ENCODE measurements around the gene SULT1E1. TPM values are rescaled to one million over a fixed set of nuclear protein-coding genes. Genes with fewer than 3 reads are reported as not detected.

Gene SULT1E1
- total and polyA plus RNA-seq, 4 donors, result 19.3 to 218 (median 37.4) TPM

DNA sequence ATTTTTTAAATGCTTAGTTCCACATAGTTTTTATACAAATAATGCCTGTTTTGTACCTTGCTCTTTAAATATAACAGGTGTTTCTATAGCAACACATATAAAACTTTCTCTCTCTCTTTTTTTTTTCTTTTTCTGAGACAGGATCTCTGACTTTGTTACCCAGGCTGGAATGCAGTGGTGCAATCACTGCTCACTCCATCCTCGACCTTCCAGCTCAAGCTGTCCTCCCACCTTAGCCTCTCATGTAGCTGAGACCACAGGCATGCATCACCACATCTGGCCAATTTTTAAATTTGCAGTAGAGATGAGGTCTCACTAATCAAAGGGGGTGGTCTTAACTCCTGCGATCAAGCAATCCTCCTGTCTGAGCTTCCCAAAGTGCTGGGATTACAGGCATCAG is 18.3 kb upstream of the SULT1E1 start:
- no peak overlapping the region for H3K4me3 ChIP-seq (ENCODE audit: low read depth, low read length)
- H3K27me3 ChIP-seq (ENCODE audit: control insufficient read depth, insufficient read depth, low read length), result no peaks in the 10 kb centered on the region
- WGBS (ENCODE audit: insufficient coverage), result 88% methylated on average over 2 of the region's 2 CpGs
- DNase-seq (ENCODE audit: low read depth in 4 of 6, low spot score in 6 of 6), result no peak
- H3K27ac ChIP-seq (ENCODE audit: low read depth, low read length), result no peak overlapping the region
- no peaks in the 10 kb centered on the region for H3K36me3 ChIP-seq (ENCODE audit: control insufficient read depth, insufficient read depth, low read length)
- no peaks in the 10 kb centered on the region for H3K9me3 ChIP-seq (ENCODE audit: control insufficient read depth, insufficient read depth, low read length)
- no peaks in the 10 kb centered on the region for H3K4me1 ChIP-seq (ENCODE audit: control insufficient read depth, insufficient read depth, low read length)

GRCh38 chr4:69877453-69877852 is 17.5 kb upstream of the SULT1E1 start:
- DNase-seq (ENCODE audit: low read depth in 4 of 6, low spot score in 6 of 6), result no peak
- 54% methylated on average over 2 of the region's 2 CpGs for WGBS (ENCODE audit: insufficient coverage)
- H3K4me1 ChIP-seq (ENCODE audit: control insufficient read depth, insufficient read depth, low read length), result no peaks in the 10 kb centered on the region

DNA sequence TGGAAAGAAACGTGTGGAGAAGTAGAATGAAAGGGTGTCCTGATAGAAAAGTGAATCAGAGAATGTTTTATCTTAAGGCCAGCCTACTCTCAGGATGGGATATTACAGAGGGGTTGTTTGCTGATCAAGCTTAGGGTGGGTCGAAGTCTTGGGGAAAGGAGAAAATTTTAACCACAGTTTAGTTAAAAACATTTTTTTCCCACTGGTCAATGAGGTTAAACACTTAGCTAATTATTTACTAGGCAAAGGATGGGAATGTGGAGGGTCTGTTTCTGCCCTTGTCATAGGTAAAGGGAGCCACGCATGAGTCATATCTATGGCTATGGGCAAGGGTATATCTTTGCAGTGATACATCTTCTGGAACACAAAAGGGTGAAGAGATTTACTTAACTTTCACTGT is 16.1 kb upstream of the SULT1E1 start:
- Histone ChIP-seq H3K9me3 (ENCODE audit: control insufficient read depth, insufficient read depth, low read length) (no peaks in the 10 kb centered on the region), H3K27me3 (ENCODE audit: control insufficient read depth, insufficient read depth, low read length) (no peaks in the 10 kb centered on the region), H3K4me1 (ENCODE audit: control insufficient read depth, insufficient read depth, low read length) (no peaks in the 10 kb centered on the region), H3K36me3 (ENCODE audit: control insufficient read depth, insufficient read depth, low read length) (no peaks in the 10 kb centered on the region), H3K27ac (ENCODE audit: low read depth, low read length) (no peak overlapping the region), H3K4me3 (ENCODE audit: low read depth, low read length) (no peak overlapping the region)
- DNase-seq (ENCODE audit: low read depth in 4 of 6, low spot score in 6 of 6), result no peak
- WGBS (ENCODE audit: insufficient coverage), result 67% methylated on average over 2 of the region's 3 CpGs

More at GRCh38 chr4:69877453-69877852, 17.5 kb upstream of the SULT1E1 start:
- Histone ChIP-seq H3K4me3 (ENCODE audit: low read depth, low read length) (no peak overlapping the region), H3K36me3 (ENCODE audit: control insufficient read depth, insufficient read depth, low read length) (no peaks in the 10 kb centered on the region), H3K27ac (ENCODE audit: low read depth, low read length) (no peak overlapping the region), H3K27me3 (ENCODE audit: control insufficient read depth, insufficient read depth, low read length) (no peaks in the 10 kb centered on the region), H3K9me3 (ENCODE audit: control insufficient read depth, insufficient read depth, low read length) (no peaks in the 10 kb centered on the region)

DNA sequence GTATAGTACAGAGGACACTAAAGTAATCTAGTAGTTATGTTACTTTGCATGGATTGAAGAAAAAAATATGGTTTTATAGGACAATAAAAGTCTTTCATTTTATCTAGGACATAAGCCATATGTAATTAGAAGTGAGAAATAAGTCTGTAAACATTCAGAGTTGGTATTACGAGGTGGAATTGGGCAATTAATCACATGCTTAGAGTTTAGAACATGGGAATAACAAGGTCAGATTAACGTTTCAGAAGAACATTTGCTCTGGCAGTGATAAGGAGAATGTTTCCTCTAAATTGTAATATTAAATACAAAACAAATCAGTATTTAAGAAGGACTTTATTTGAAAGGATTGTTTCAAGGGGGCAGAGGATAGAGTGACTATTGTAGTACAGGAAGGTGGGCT is 15.6 kb upstream of the SULT1E1 start:
- no peak for DNase-seq (ENCODE audit: low read depth in 4 of 6, low spot score in 6 of 6)
- no peak overlapping the region for H3K4me3 ChIP-seq (ENCODE audit: low read depth, low read length)
- no peaks in the 10 kb centered on the region for H3K4me1 ChIP-seq (ENCODE audit: control insufficient read depth, insufficient read depth, low read length)
- no peaks in the 10 kb centered on the region for H3K36me3 ChIP-seq (ENCODE audit: control insufficient read depth, insufficient read depth, low read length)
- H3K27me3 ChIP-seq (ENCODE audit: control insufficient read depth, insufficient read depth, low read length), result no peaks in the 10 kb centered on the region
- no peaks in the 10 kb centered on the region for H3K9me3 ChIP-seq (ENCODE audit: control insufficient read depth, insufficient read depth, low read length)
- H3K27ac ChIP-seq (ENCODE audit: low read depth, low read length), result no peak overlapping the region
- no CpG with 5 or more reads among the region's 2 CpGs for WGBS (ENCODE audit: insufficient coverage)

DNA sequence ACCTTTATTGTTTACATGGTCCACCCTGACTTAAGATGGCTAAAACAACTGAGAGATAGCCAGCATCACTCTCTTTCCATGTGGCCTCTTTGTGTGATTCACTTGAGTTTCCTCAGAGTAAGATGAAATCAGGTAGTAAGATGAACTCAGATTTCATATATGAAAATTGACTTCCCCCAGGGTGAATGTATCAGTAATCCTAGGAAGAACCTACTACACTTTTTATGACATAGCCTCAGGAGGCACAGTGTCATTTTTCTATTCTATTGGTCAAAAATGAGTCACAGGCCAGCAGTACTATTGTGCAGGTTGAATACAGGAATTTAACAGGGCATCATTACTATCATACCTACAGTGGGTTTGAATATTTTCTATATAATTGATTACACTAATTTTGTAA is 14.6 kb upstream of the SULT1E1 start:
- Histone ChIP-seq H3K4me3 (ENCODE audit: low read depth, low read length) (no peak overlapping the region), H3K9me3 (ENCODE audit: control insufficient read depth, insufficient read depth, low read length) (no peaks in the 10 kb centered on the region), H3K27me3 (ENCODE audit: control insufficient read depth, insufficient read depth, low read length) (no peaks in the 10 kb centered on the region), H3K27ac (ENCODE audit: low read depth, low read length) (no peak overlapping the region), H3K36me3 (ENCODE audit: control insufficient read depth, insufficient read depth, low read length) (no peaks in the 10 kb centered on the region), H3K4me1 (ENCODE audit: control insufficient read depth, insufficient read depth, low read length) (no peaks in the 10 kb centered on the region)
- DNase-seq (ENCODE audit: low read depth in 4 of 6, low spot score in 6 of 6), result no peak

DNA sequence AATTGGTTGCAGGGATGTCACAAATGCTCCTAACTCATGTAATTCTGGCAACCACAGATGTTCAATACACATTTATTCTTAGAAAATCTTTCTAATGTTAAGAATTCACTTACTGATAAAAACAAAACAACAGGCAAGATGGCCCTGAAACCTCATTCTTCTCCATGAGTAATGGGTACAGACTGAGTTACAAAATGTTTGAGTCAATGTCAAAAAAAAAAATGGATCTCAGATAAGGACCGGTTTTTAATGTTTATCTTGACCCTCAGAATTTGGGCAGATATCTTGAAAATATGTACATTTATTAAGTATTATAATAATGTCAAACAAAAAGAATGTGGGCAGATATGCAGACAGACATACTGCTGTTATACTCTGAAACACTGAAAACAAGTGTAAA is 1.8 kb upstream of the SULT1E1 start:
- H3K27ac ChIP-seq (ENCODE audit: low read depth, low read length), result no peak overlapping the region
- WGBS (ENCODE audit: insufficient coverage), result no CpG with 5 or more reads among the region's 1 CpG
- no peaks in the 10 kb centered on the region for H3K27me3 ChIP-seq (ENCODE audit: control insufficient read depth, insufficient read depth, low read length)
- H3K4me1 ChIP-seq (ENCODE audit: control insufficient read depth, insufficient read depth, low read length), result no peaks in the 10 kb centered on the region
- DNase-seq (ENCODE audit: low read depth in 4 of 6, low spot score in 6 of 6), result no peak
- no peak overlapping the region for H3K4me3 ChIP-seq (ENCODE audit: low read depth, low read length)
- no peaks in the 10 kb centered on the region for H3K9me3 ChIP-seq (ENCODE audit: control insufficient read depth, insufficient read depth, low read length)
- H3K36me3 ChIP-seq (ENCODE audit: control insufficient read depth, insufficient read depth, low read length), result no peaks in the 10 kb centered on the region

- Histone ChIP-seq H3K27me3 (ENCODE audit: control insufficient read depth, insufficient read depth, low read length) (no peaks in the 10 kb centered on the region), H3K27ac (ENCODE audit: low read depth, low read length) (no peak overlapping the region), H3K4me3 (ENCODE audit: low read depth, low read length) (no peak overlapping the region), H3K9me3 (ENCODE audit: control insufficient read depth, insufficient read depth, low read length) (no peaks in the 10 kb centered on the region), H3K4me1 (ENCODE audit: control insufficient read depth, insufficient read depth, low read length) (no peaks in the 10 kb centered on the region), H3K36me3 (ENCODE audit: control insufficient read depth, insufficient read depth, low read length) (no peaks in the 10 kb centered on the region)
- WGBS (ENCODE audit: insufficient coverage), result no CpG with 5 or more reads among the region's 1 CpG
- no peak for DNase-seq (ENCODE audit: low read depth in 4 of 6, low spot score in 6 of 6)
Observed at GRCh38 chr4:69860521-69861298, 765 bp upstream of the SULT1E1 start.

DNA sequence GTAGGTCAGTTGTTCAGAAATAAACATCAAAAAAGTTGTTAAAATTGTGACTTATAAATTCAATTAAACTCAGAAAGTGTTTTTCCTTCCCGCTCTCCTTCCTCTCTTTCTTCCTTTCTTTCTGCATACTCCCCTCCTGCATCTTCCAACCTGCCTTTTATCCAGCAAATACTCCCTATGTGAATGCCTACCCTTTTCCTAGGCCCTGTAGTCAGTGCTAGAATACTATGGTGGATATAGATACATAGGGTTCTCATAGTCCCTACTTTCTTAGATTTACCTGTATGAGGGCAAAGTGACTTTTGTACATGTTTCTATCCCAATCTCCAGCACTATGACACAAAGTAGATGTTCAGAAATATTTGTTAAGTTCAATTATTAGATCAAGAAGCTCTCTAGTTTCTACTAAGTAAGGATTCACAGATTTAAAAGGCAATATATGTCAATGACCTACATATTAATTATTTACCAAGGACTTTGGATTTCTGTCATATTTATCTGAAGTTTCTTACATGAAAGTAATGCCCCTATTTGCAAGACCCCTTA is 732 bp downstream of the SULT1E1 start:
- H3K9me3 ChIP-seq (ENCODE audit: control insufficient read depth, insufficient read depth, low read length), result no peaks in the 10 kb centered on the region
- H3K27me3 ChIP-seq (ENCODE audit: control insufficient read depth, insufficient read depth, low read length), result no peaks in the 10 kb centered on the region
- H3K4me1 ChIP-seq (ENCODE audit: control insufficient read depth, insufficient read depth, low read length), result no peaks in the 10 kb centered on the region
- peak overlapping the region; percentile 7 for H3K4me3 ChIP-seq (ENCODE audit: low read depth, low read length)
- no peaks in the 10 kb centered on the region for H3K36me3 ChIP-seq (ENCODE audit: control insufficient read depth, insufficient read depth, low read length)
- no CpG with 5 or more reads among the region's 1 CpG for WGBS (ENCODE audit: insufficient coverage)
- H3K27ac ChIP-seq (ENCODE audit: low read depth, low read length), result no peak overlapping the region
- DNase-seq (ENCODE audit: low read depth in 4 of 6, low spot score in 6 of 6), result no peak

- Histone ChIP-seq H3K36me3 (ENCODE audit: control insufficient read depth, insufficient read depth, low read length) (no peaks in the 10 kb centered on the region), H3K27me3 (ENCODE audit: control insufficient read depth, insufficient read depth, low read length) (no peaks in the 10 kb centered on the region), H3K27ac (ENCODE audit: low read depth, low read length) (no peak overlapping the region), H3K9me3 (ENCODE audit: control insufficient read depth, insufficient read depth, low read length) (no peaks in the 10 kb centered on the region), H3K4me1 (ENCODE audit: control insufficient read depth, insufficient read depth, low read length) (no peaks in the 10 kb centered on the region), H3K4me3 (ENCODE audit: low read depth, low read length) (peak overlapping the region; percentile 6)
- peak in 3 of 6 donors; percentile 14 to 68 (median 42) for DNase-seq (ENCODE audit: low read depth in 4 of 6, low spot score in 6 of 6)
- no CpG with 5 or more reads among the region's 1 CpG for WGBS (ENCODE audit: insufficient coverage)
Observed at GRCh38 chr4:69858690-69859089, 1.3 kb downstream of the SULT1E1 start.

DNA sequence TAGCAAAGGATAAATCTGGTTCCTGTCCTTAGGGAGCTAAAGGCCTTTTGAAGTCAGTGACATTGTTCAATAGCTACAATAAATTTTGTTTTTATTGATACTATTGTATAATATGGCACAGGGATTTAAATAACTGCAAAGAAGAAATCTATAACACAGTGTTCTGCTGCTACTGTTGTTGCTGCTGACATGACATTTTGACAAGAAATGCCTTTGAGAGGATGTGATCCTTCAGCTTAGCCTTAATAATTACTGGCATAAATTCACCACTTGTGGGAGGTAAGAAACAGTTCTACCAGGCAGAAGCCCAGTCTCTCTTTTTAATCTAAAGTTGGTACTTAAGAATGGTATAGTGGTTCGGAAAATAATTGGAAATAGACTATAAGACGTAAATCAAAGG is 4.1 kb downstream of the SULT1E1 start:
- no peaks in the 10 kb centered on the region for H3K27me3 ChIP-seq (ENCODE audit: control insufficient read depth, insufficient read depth, low read length)
- no CpG with 5 or more reads among the region's 2 CpGs for WGBS (ENCODE audit: insufficient coverage)
- H3K27ac ChIP-seq (ENCODE audit: low read depth, low read length), result no peak overlapping the region
- no peaks in the 10 kb centered on the region for H3K36me3 ChIP-seq (ENCODE audit: control insufficient read depth, insufficient read depth, low read length)
- no peaks in the 10 kb centered on the region for H3K4me1 ChIP-seq (ENCODE audit: control insufficient read depth, insufficient read depth, low read length)
- DNase-seq (ENCODE audit: low read depth in 4 of 6, low spot score in 6 of 6), result peak in 1 of 6 donors; percentile 19
- H3K4me3 ChIP-seq (ENCODE audit: low read depth, low read length), result no peak overlapping the region
- H3K9me3 ChIP-seq (ENCODE audit: control insufficient read depth, insufficient read depth, low read length), result no peaks in the 10 kb centered on the region
